HCT116 (cell line): ENCODE measurements around the gene IL37. TPM values are rescaled to one million over a fixed set of nuclear protein-coding genes. Genes with fewer than 3 reads are reported as not detected.
A peak's percentile ranks its signal among the peaks of the same experiment; 100 is the strongest.

Experiments
- ATAC-seq: fragments of 200-7000 bp; cut with Tn5 transposase; 2 replicates; pipeline ENCODE4 v1.9.1; 2020; ENCODE audit warnings: mild to moderate bottlenecking, moderate library complexity
- BruUV-seq: library from RNA; stranded (reverse); fragments of 400-500 nt; replicated peaks from 2 replicates; lab custom pipeline; 2021; lab: Mats Ljungman, UMichigan
- CTCF ChIA-PET: fragments of 300-600 bp; sonication (Branson Sonifier 250); formaldehyde crosslinking; loops from one replicate; lab custom pipeline; 2021; ENCODE audit warnings: antibody characterized with exemption; lab: Charles Lee
- POLR2A ChIA-PET: fragments of 300-600, 350-600 bp; sonication (Branson Sonifier 250); formaldehyde crosslinking; loops from one replicate; lab custom pipeline; 2021; ENCODE audit warnings: antibody characterized with exemption; lab: Charles Lee
- RAD21 ChIA-PET, 2 experiments: fragments of 300-600 bp; sonication (Branson Sonifier 250); formaldehyde crosslinking; loops; one replicate each; lab custom pipeline; 2023; ENCODE audit warnings: low total read pairs in 2 of 2; ENCODE audit not compliant: uncharacterized antibody in 2 of 2, unreplicated experiment in 2 of 2, low non-redundant PET in 1 of 2; lab: Charles Lee
- DNase-seq: peaks from one replicate; pipeline ENCODE4 v3.0.0-alpha.2; 2010; ENCODE audit warnings: low read depth, low spot score
- H2AFZ ChIP-seq: fragments of 200-600 bp; shearing (Covaris generic), sonication (generic); 2 replicates; pipeline ENCODE4 v1.6.1; 2017; ENCODE audit warnings: low read depth, mixed run types, mixed read lengths, antibody characterized with exemption, low read length; ENCODE audit not compliant: poor library complexity, severe bottlenecking
- H3K27ac ChIP-seq: 2 replicates; pipeline ENCODE4 v1.5.1; 2012; ENCODE audit warnings: low read depth, low read length
- H3K27me3 ChIP-seq: fragments of 200-600 bp; sonication (generic); 2 replicates; pipeline ENCODE4 v1.6.1; 2016; ENCODE audit warnings: mixed run types, low read length, mixed read lengths; ENCODE audit not compliant: insufficient read depth
- H3K36me3 ChIP-seq, 2 experiments: fragments of 200-500 bp in 1 of 2; fragments of 200-600 bp in 1 of 2; sonication (Bioruptor generic) in 1 of 2; sonication (generic) in 1 of 2; 2 replicates each; pipeline versions ENCODE4 v1.5.1 to v1.6.1; 2014 to 2016; ENCODE audit warnings: low read length in 2 of 2, inconsistent platforms in 1 of 2, mixed read lengths in 1 of 2, mixed run types in 1 of 2; ENCODE audit not compliant: insufficient read depth in 2 of 2, control insufficient read depth in 1 of 2
- H3K4me1 ChIP-seq, 2 experiments: fragments of 200-600 bp in 1 of 2; sonication (generic) in 1 of 2; 2 replicates each; pipeline versions ENCODE4 v1.5.1 to v1.6.1; 2012 to 2017; ENCODE audit warnings: low read length in 2 of 2, inconsistent platforms in 1 of 2, mild to moderate bottlenecking in 1 of 2, mixed read lengths in 1 of 2, mixed run types in 1 of 2, moderate library complexity in 1 of 2; ENCODE audit not compliant: insufficient read depth in 2 of 2, control insufficient read depth in 1 of 2
- H3K4me2 ChIP-seq: fragments of 200-600 bp; sonication (generic); 2 replicates; pipeline ENCODE4 v1.6.1; 2017; ENCODE audit warnings: mixed run types, low read length, mixed read lengths
- H3K4me3 ChIP-seq, 2 experiments: fragments of 200-600 bp in 1 of 2; sonication (generic) in 1 of 2; replicated peaks in 1 of 2; 2 replicates each; pipeline ENCODE4 v1.5.1; 2011 to 2016; ENCODE audit warnings: low read length in 2 of 2, control low read depth in 1 of 2, low read depth in 1 of 2, mild to moderate bottlenecking in 1 of 2, mixed read lengths in 1 of 2, mixed run types in 1 of 2
- H3K79me2 ChIP-seq: fragments of 200-600 bp; sonication (generic); 2 replicates; pipeline ENCODE4 v1.6.1; 2017; ENCODE audit warnings: mild to moderate bottlenecking, mixed run types, low read length, moderate library complexity, mixed read lengths; ENCODE audit not compliant: insufficient read depth
- H3K9ac ChIP-seq: fragments of 200-600 bp; sonication (generic); 2 replicates; pipeline ENCODE4 v1.6.1; 2016; ENCODE audit warnings: low read length, mixed read lengths
- H3K9me2 ChIP-seq: fragments of 200-600 bp; sonication (generic), shearing (Covaris generic); 2 replicates; pipeline ENCODE4 v1.6.1; 2017; ENCODE audit warnings: mixed run types, mild to moderate bottlenecking, moderate library complexity; ENCODE audit not compliant: insufficient read depth
- H3K9me3 ChIP-seq, 2 experiments: fragments of 200-500 bp in 1 of 2; fragments of 200-600 bp in 1 of 2; sonication (Bioruptor generic) in 1 of 2; sonication (generic) in 1 of 2; 2 replicates each; pipeline ENCODE4 v1.6.1; 2014 to 2017; ENCODE audit warnings: low read length in 2 of 2, mixed read lengths in 2 of 2, inconsistent platforms in 1 of 2, low read depth in 1 of 2, mild to moderate bottlenecking in 1 of 2, mixed run types in 1 of 2, moderate library complexity in 1 of 2; ENCODE audit not compliant: control insufficient read depth in 1 of 2, insufficient read depth in 1 of 2
- H4K20me1 ChIP-seq: fragments of 200-600 bp; sonication (generic), shearing (Covaris generic); 2 replicates; pipeline ENCODE4 v1.6.1; 2017; ENCODE audit warnings: mixed run types, mild to moderate bottlenecking, moderate library complexity; ENCODE audit not compliant: insufficient read depth
- CBX3 ChIP-seq: IDR thresholded peaks from 2 replicates; pipeline ENCODE4 v1.6.1; 2012; ENCODE audit warnings: low read depth
- CEBPB ChIP-seq: IDR thresholded peaks from 2 replicates; pipeline ENCODE4 v1.6.1; 2012; ENCODE audit warnings: low read depth
- ELF1 ChIP-seq: IDR thresholded peaks from 2 replicates; pipeline ENCODE4 v1.6.1; 2012; ENCODE audit warnings: low read depth, borderline replicate concordance
- JUND ChIP-seq: IDR thresholded peaks from 2 replicates; pipeline ENCODE4 v1.6.1; 2012
- MAX ChIP-seq: IDR thresholded peaks from 2 replicates; pipeline ENCODE4 v1.6.1; 2012
- POLR2A ChIP-seq: IDR thresholded peaks from 2 replicates; pipeline ENCODE4 v1.7.0; 2011; ENCODE audit warnings: borderline replicate concordance; ENCODE audit not compliant: insufficient read depth, insufficient read length; ENCODE audit errors: extremely low read depth
- POLR2AphosphoS5 ChIP-seq: IDR thresholded peaks from 2 replicates; pipeline ENCODE4 v1.6.1; 2011; ENCODE audit warnings: mild to moderate bottlenecking, low read depth, low read length, moderate library complexity
- RAD21 ChIP-seq: IDR thresholded peaks from 2 replicates; pipeline ENCODE4 v1.6.1; 2012; ENCODE audit warnings: low read depth, mild to moderate bottlenecking
- SRF ChIP-seq: IDR thresholded peaks from 2 replicates; pipeline ENCODE4 v1.6.1; 2012; ENCODE audit warnings: low read depth
- TCF7L2 ChIP-seq: IDR thresholded peaks from 2 replicates; pipeline ENCODE4 v1.7.0; 2011; ENCODE audit warnings: borderline replicate concordance, inconsistent platforms; ENCODE audit not compliant: insufficient read depth, insufficient read length; ENCODE audit errors: extremely low read depth
- ZFX ChIP-seq: fragments of 450-650 bp; IDR thresholded peaks from 2 replicates; pipeline ENCODE4 v1.6.1; 2017
- ZNF274 ChIP-seq: fragments of 200-500 bp; sonication (Bioruptor generic); IDR thresholded peaks from 2 replicates; pipeline ENCODE4 v1.6.1; 2014; ENCODE audit warnings: mild to moderate bottlenecking, low read depth, low read length, inconsistent platforms
- intact Hi-C: fragments of 100-400 bp; cut with micrococcal nuclease; formaldehyde crosslinking; loops from 2 replicates; pipeline ENCODE4 v1.10.0; 2022
- total RNA-seq: library from RNA; stranded (reverse); gene quantifications from one replicate; pipeline ENCODE4 v1.2.1, GENCODE V29; 2021; ENCODE audit not compliant: unreplicated experiment

IL37 gene
- total RNA-seq, 1 experiment from 2014 or later: not detected

DNA sequence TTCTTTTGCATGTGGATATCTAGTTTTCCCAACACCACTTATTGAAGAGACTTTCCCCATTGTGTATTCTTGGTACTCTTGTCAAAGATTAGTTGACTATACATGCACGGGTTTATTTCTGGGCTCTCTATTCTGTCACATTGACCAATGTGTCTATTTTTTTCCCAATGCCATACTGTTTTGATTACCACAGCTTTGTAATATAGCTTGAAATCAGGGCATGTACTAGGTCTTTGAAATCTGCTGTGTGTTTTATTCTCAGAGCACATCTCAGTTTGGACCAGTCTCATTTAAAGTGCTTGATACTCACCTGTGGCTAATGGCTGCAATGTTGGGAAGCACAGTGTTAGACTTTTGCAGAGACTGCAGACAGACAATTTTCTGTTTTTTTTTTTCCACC is 34.0 kb downstream of the IL37 start:
- no peak for DNase-seq
- ChIA-PET POLR2A (no interaction called here), CTCF (no interaction called here)
- Histone ChIP-seq H2AFZ (no peak overlapping the region), H3K4me2 (no peak overlapping the region)
- peak; percentile 75; the same call in 1 of the 2 replicates for TF ChIP-seq CBX3
- TF ChIP-seq POLR2AphosphoS5: no peak
- TF ChIP-seq, all 23 proteins: peak for 1
- intact Hi-C loops: no loop called here
- RAD21 ChIA-PET: no interaction called here
- Histone ChIP-seq H4K20me1 (no peaks in the 10 kb centered on the region), H3K27me3 (no peaks in the 10 kb centered on the region), H3K9me2 (no peaks in the 10 kb centered on the region), H3K4me3 (no peak overlapping the region), H3K27ac (no peak overlapping the region), H3K36me3 (no peaks in the 10 kb centered on the region), H3K4me1 (0 out of 4 replicates have a peak, but pooled peaks cover 0 to 2% of the 10 kb centered on the region in 2 experiments), H3K9ac (no peak overlapping the region), H3K79me2 (no peaks in the 10 kb centered on the region), H3K9me3 (peaks cover 6 to 10% of the 10 kb centered on the region in 2 experiments; a peak in 3 of 4 replicates)
- no TSS peak for BruUV-seq
- ATAC-seq: no peak

- no peak overlapping the region for H3K4me2 ChIP-seq
- no peak for TF ChIP-seq ZNF274
- TF ChIP-seq ZFX: no peak
- TF ChIP-seq MAX: no peak
- no peak for TF ChIP-seq CEBPB
- no peak for TF ChIP-seq JUND
- no peak for TF ChIP-seq SRF
- TF ChIP-seq TCF7L2: no peak
- TF ChIP-seq POLR2A: no peak
- TF ChIP-seq ELF1: no peak
- TF ChIP-seq CBX3: no peak
- no peak for TF ChIP-seq RAD21
- H3K79me2 ChIP-seq: no peaks in the 10 kb centered on the region
- 0 out of 4 replicates have a peak, but pooled peaks cover 0 to 2% of the 10 kb centered on the region in 2 experiments for H3K4me1 ChIP-seq
- H3K9me2 ChIP-seq: no peaks in the 10 kb centered on the region
- no peaks in the 10 kb centered on the region for H3K27me3 ChIP-seq
- no peaks in the 10 kb centered on the region for H4K20me1 ChIP-seq
- H3K4me3 ChIP-seq: no peak overlapping the region
- H3K9ac ChIP-seq: no peak overlapping the region
- CTCF ChIA-PET: interaction anchor here (2.3 kb wide), 1 partner anchor 13 kb away, joined by 12 read pairs; no protein-coding TSS in a partner anchor
- RAD21 ChIA-PET: no interaction called here
- no peaks in the 10 kb centered on the region for H3K36me3 ChIP-seq
- intact Hi-C loops: no loop called here
- no peak overlapping the region for H2AFZ ChIP-seq
- POLR2A ChIA-PET: no interaction called here
- DNase-seq (no peak), ATAC-seq (no peak)
- no TSS peak for BruUV-seq
- peaks cover 6 to 10% of the 10 kb centered on the region in 2 experiments; a peak in 3 of 4 replicates for H3K9me3 ChIP-seq
- H3K27ac ChIP-seq: no peak overlapping the region
Observed at GRCh38 chr2:112946086-112946485, 35.1 kb downstream of the IL37 start.
